ENCODE data around the gene FGD6. TPM values are rescaled to one million over a fixed set of nuclear protein-coding genes. Genes with fewer than 3 reads are reported as not detected.

The FGD6 gene
- total RNA-seq, 2 donors from 2014 or later: 9.8 to 21.8 TPM

DNA sequence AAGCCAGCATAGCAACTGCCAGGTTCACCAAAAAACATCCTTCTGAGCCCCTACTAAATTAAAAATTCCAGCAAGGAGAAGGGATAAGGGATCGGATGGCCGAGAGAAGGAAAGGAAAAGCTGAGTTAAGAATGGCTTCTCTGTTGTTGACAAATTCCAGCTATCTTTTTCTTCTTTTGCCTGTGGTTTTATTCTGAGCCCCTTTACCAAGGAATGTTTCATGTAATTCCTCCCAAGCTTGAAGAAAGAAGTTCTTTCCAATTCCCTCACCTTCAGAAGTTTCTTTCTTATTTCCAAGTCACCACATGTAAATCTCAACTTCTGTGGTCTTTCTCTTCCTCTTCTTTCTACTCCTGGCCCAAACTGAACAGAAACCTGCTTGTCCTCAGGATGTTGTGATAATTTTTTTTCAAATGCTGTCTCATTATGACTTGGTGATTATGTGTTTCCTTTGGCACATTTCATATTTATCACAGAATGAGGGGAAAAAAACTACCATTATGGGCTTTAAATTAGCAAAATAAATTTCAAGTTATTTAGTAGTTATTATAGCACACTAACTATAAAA, 40.0 kb downstream of the FGD6 start:
- Histone ChIP-seq H3K9ac (ENCODE audit: low read depth in 2 of 2, low read length in 2 of 2) (no peak overlapping the region), H3K36me3 (no peaks in the 10 kb centered on the region), H3K9me3 (no peaks in the 10 kb centered on the region), H3K4me3 (no peak overlapping the region), H3K27me3 (no peaks in the 10 kb centered on the region), H3K4me1 (peaks cover 13% of the 10 kb centered on the region), H3K27ac (no peak overlapping the region)
- TF ChIP-seq, protein P1, sequence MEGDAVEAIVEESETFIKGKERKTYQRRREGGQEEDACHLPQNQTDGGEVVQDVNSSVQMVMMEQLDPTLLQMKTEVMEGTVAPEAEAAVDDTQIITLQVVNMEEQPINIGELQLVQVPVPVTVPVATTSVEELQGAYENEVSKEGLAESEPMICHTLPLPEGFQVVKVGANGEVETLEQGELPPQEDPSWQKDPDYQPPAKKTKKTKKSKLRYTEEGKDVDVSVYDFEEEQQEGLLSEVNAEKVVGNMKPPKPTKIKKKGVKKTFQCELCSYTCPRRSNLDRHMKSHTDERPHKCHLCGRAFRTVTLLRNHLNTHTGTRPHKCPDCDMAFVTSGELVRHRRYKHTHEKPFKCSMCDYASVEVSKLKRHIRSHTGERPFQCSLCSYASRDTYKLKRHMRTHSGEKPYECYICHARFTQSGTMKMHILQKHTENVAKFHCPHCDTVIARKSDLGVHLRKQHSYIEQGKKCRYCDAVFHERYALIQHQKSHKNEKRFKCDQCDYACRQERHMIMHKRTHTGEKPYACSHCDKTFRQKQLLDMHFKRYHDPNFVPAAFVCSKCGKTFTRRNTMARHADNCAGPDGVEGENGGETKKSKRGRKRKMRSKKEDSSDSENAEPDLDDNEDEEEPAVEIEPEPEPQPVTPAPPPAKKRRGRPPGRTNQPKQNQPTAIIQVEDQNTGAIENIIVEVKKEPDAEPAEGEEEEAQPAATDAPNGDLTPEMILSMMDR (IDR thresholded peaks at IDR 0.05): no peak
- no peak for DNase-seq
- intact Hi-C loops (cut with DNase I): no loop called here

DNA sequence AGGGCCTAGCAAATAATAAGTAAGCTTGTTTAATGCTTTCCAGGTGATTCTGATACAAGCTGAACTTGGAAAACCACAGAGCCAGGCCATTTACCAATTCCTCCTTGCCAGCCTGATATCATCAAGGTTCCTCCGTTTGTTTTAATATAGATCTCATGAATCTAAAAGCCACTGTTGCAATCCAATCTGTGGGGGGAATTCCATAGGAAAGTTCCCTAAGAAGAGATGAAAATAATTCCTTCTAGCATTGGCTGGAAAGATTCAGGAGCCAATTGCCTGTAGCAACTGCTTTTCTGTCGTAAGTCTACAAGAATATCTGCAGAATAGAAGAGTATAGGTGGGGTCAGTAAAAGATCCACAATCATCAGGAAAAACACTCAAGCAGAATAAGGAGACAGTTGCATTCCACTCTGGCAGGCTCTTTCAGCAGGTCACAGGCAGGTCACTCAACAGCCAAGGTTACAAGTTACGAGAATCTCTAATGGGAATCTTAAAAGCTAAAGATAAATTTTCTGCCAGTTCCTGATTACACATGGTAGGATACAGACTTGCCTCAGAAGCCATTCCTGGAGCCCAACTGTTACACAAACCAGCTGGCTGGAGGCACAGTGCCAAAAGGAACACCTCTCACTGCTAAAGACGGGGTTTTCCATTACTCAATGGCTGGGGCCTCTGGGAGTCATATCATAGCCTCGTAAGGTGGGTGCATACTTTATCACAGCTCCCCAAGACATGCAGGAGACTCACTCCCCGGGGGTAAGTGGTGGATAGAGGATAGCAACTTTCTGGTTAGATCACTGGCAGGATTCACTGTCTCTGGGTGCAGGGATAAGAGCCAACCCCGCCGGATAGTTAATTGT, 43.6 kb downstream of the FGD6 start:
- Histone ChIP-seq H3K4me3 (no peak overlapping the region), H3K4me1 (peaks cover 13% of the 10 kb centered on the region), H3K27ac (peak overlapping the region; percentile 48), H3K9ac (ENCODE audit: low read depth in 2 of 2, low read length in 2 of 2) (no peak overlapping the region), H3K9me3 (no peaks in the 10 kb centered on the region), H3K36me3 (no peaks in the 10 kb centered on the region), H3K27me3 (no peaks in the 10 kb centered on the region)
- TF ChIP-seq, protein P1 (IDR thresholded peaks at IDR 0.05): no peak
- peak; percentile 74 for DNase-seq
- intact Hi-C loops (cut with DNase I): no loop called here

DNA sequence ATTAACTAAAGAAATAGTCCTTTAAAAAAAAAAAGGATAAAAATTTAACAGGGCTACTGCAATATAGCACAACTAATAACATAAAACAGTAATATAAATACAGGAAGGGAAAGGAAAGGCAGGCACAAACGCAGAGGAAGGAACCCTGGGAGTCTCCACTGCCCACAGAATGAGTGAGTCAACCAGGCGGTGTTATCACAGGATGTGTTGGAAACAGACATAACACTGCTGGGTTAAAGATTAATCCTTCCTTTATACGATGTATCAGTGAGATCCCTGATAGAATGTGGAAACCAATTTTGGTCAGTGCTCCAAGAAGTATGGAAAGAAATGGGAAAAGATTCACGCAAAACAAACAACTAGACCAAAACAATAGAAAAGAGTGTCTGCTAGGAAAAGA, 47.9 kb downstream of the FGD6 start:
- intact Hi-C loops (cut with DNase I): no loop called here
- Histone ChIP-seq H3K9ac (ENCODE audit: low read depth in 2 of 2, low read length in 2 of 2) (no peak overlapping the region), H3K27ac (peak overlapping the region; percentile 46), H3K4me1 (peaks cover 13% of the 10 kb centered on the region), H3K36me3 (no peaks in the 10 kb centered on the region), H3K27me3 (no peaks in the 10 kb centered on the region), H3K4me3 (no peak overlapping the region), H3K9me3 (no peaks in the 10 kb centered on the region)
- TF ChIP-seq, protein P1 (IDR thresholded peaks at IDR 0.05): no peak
- peak; percentile 65 for DNase-seq

DNA sequence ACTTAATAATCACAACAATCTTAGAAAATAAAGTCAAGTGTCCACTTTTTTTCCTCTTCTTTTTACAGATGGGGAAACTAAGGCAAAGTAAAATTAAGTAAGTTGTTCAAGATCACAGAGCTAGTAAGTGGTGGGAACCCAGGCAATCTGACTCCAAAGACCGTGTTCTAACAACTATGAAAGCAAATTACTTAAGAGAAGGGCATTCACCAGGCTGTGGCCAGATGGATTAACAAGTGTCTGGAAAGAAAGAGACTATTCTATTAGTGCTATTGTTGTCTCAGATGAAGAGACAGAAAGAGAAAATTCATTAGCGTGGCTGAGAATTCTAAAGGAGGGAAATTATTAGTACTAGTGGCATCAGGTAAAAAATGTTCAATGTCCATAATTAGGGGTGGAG, 48.5 kb downstream of the FGD6 start:
- no peak overlapping the region for H3K4me3 ChIP-seq
- no peak for DNase-seq
- intact Hi-C loops (cut with DNase I): no loop called here
- H3K27ac ChIP-seq: no peak overlapping the region
- no peaks in the 10 kb centered on the region for H3K36me3 ChIP-seq
- no peaks in the 10 kb centered on the region for H3K9me3 ChIP-seq
- no peaks in the 10 kb centered on the region for H3K27me3 ChIP-seq
- peaks cover 7% of the 10 kb centered on the region for H3K4me1 ChIP-seq
- no peak overlapping the region for H3K9ac ChIP-seq (ENCODE audit: low read depth in 2 of 2, low read length in 2 of 2)
- TF ChIP-seq, protein P1 (IDR thresholded peaks at IDR 0.05): no peak

DNA sequence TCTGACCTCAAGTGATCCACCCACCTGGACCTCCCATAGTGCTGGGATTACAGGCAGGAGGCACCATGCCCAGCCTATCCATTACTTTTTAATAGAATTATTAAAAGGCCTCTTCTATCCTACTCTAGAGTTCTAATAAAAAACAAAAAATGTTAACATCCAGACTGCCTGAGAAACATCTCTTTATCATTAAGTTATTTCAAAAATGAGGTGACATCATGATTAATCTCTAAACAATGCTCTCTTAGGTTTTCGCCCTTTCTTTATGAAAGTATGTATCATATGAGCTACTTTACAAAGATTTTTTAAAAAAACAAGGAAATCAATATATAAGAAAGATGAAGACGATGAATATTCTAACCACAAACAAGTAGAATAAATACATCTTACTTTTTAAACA, 52.6 kb downstream of the FGD6 start:
- DNase-seq: no peak
- intact Hi-C loops (cut with DNase I): loop anchor here (5.0 kb wide), 1 partner anchor 53 kb away; the partner anchor contains the start of genes FGD6 and VEZT
- no peak overlapping the region for H3K27ac ChIP-seq
- no peak overlapping the region for H3K4me3 ChIP-seq
- no peaks in the 10 kb centered on the region for H3K36me3 ChIP-seq
- no peaks in the 10 kb centered on the region for H3K9me3 ChIP-seq
- no peaks in the 10 kb centered on the region for H3K4me1 ChIP-seq
- no peak overlapping the region for H3K9ac ChIP-seq (ENCODE audit: low read depth in 2 of 2, low read length in 2 of 2)
- H3K27me3 ChIP-seq: no peaks in the 10 kb centered on the region
- TF ChIP-seq, protein P1 (IDR thresholded peaks at IDR 0.05): no peak
